Activated T-helper 9 cell treated with anti-CD3 and anti-CD28 coated beads, Interleukin-2, amount 50 U/mL, for 16 hours (primary cell): ENCODE results near the gene UNG.
"Not testable (repeated sequence)": the region's sequence is repeated elsewhere in the genome, so short reads cannot be mapped to it uniquely, and the experiment has no call there.

Experiments used
- DNase-seq: peaks from one replicate; pipeline ENCODE4 v3.0.0-alpha.2; 2020; ENCODE audit warnings: low read depth

The UNG gene

GRCh38 chr12:109121346-109121880 is 24.0 kb downstream of the UNG start:
- DNase-seq, result no peak

GRCh38 chr12:109124878-109125648 is 27.7 kb downstream of the UNG start:
- DNase-seq, result no peak

GRCh38 chr12:109125791-109126190 is 28.4 kb downstream of the UNG start:
- DNase-seq, result no peak

- no peak for DNase-seq
These were observed 29.4 kb downstream of the UNG start for GRCh38 chr12:109126784-109127183.

GRCh38 chr12:109127533-109128242 is 30.3 kb downstream of the UNG start:
- DNase-seq, result no peak

GRCh38 chr12:109130297-109131153 is 33.1 kb downstream of the UNG start:
- no peak for DNase-seq

GRCh38 chr12:109131154-109132050 is 34.0 kb downstream of the UNG start:
- DNase-seq, result no peak

- DNase-seq, result no peak
These were observed 37.0 kb downstream of the UNG start for GRCh38 chr12:109134186-109134917.

GRCh38 chr12:109137055-109137454 is 39.7 kb downstream of the UNG start:
- DNase-seq, result no peak

GRCh38 chr12:109139360-109139759 is 42.0 kb downstream of the UNG start:
- no peak for DNase-seq

- DNase-seq, result no peak
These were observed 42.4 kb downstream of the UNG start for GRCh38 chr12:109139791-109140190.

GRCh38 chr12:109140560-109140959 is 43.2 kb downstream of the UNG start:
- DNase-seq, result no peak

- no peak for DNase-seq
These were observed 46.8 kb downstream of the UNG start for GRCh38 chr12:109144224-109144623.

- not testable (repeated sequence) for DNase-seq
These were observed 49.7 kb downstream of the UNG start for GRCh38 chr12:109147126-109147525.

- no peak for DNase-seq
These were observed 50.6 kb downstream of the UNG start for GRCh38 chr12:109147954-109148353.

GRCh38 chr12:109150124-109150640 is 52.8 kb downstream of the UNG start:
- no peak for DNase-seq

GRCh38 chr12:109151457-109151856 is 54.1 kb downstream of the UNG start:
- DNase-seq, result no peak

GRCh38 chr12:109153821-109154441 is 56.5 kb downstream of the UNG start:
- no peak for DNase-seq

- DNase-seq, result peak; percentile 71
These were observed 57.3 kb downstream of the UNG start for GRCh38 chr12:109154451-109155438.
